C4-2B (cell line): ENCODE data around the gene REEP1.

Experiments
- ZFX ChIP-seq: fragments of 450-650 bp; IDR thresholded peaks from 2 replicates; pipeline ENCODE4 v1.6.1; 2017
- TF ChIP-seq, protein P1 (sequence below): fragments of 450-650 bp; conservative IDR thresholded peaks from 2 replicates; pipeline ENCODE4 v1.5.1; 2017; ENCODE audit warnings: mild to moderate bottlenecking

DNA sequence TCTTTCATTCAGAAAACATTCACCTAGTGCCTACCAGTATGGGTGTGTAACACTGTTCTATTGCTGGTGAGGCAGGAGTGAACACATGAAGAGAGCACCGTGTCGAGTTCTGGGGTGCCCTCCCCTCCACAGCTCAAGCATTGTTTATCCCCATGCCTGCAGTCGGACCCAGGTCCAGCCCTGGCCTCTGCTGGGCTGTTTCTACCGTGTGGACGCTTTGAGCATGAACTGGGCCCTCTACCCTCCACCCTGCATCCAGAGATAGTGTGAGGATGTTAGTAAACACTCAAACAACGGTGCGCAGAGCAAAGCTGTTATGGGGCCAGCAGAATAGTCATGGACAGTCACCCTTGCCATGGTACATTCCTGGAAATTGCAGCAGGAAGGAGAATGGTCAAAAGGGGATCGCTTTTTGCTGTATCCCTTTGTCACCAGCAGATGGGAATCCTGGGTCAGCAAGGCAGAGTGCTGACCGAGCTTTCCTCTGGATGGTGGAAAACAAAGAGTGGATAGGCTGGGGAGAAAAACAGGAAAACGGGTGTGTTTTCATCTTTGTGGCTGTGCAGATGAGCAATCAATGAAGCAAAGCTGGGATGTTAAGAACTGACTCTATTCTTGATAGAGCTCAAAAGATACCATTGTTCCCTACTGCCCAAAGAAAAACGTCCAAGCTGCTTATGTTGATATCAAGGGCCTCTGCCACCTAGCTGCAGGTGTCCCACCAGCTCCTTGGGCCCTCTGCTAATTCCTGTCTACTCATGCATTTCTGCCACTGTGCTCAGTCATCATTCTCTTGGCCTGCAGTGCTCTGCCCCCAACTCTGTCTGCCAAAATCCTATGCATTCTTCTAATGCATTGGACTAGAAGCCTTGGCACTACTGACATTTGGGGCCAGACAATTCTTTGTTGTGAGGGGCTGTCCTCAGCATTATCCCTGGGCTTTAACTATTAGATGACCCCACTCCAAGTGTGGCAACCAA is 38.7 kb downstream of the REEP1 start:
- TF ChIP-seq, protein P1, sequence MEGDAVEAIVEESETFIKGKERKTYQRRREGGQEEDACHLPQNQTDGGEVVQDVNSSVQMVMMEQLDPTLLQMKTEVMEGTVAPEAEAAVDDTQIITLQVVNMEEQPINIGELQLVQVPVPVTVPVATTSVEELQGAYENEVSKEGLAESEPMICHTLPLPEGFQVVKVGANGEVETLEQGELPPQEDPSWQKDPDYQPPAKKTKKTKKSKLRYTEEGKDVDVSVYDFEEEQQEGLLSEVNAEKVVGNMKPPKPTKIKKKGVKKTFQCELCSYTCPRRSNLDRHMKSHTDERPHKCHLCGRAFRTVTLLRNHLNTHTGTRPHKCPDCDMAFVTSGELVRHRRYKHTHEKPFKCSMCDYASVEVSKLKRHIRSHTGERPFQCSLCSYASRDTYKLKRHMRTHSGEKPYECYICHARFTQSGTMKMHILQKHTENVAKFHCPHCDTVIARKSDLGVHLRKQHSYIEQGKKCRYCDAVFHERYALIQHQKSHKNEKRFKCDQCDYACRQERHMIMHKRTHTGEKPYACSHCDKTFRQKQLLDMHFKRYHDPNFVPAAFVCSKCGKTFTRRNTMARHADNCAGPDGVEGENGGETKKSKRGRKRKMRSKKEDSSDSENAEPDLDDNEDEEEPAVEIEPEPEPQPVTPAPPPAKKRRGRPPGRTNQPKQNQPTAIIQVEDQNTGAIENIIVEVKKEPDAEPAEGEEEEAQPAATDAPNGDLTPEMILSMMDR, result 0 out of 2 replicates have a peak, but pooled peaks have one; percentile 12
- no peak for TF ChIP-seq ZFX
